GM21390 (cell line): Measurements from ENCODE around the gene ZBTB43.

ENCODE experiments used
- ATAC-seq: cut with Tn5 transposase; IDR thresholded peaks from one replicate; pipeline ENCODE4 v1.9.1; 2021; ENCODE audit not compliant: unreplicated experiment

The ZBTB43 gene

GRCh38 chr9:126882746-126883145 is 77.9 kb downstream of the ZBTB43 start:
- no peak for ATAC-seq

GRCh38 chr9:126883636-126884035 is 78.8 kb downstream of the ZBTB43 start:
- ATAC-seq: no peak

- ATAC-seq: no peak
Observed at GRCh38 chr9:126885131-126885641, 80.3 kb downstream of the ZBTB43 start.

- no peak for ATAC-seq
Observed at GRCh38 chr9:126886034-126886822, 81.4 kb downstream of the ZBTB43 start.

- no peak for ATAC-seq
Observed at GRCh38 chr9:126886897-126887296, 82.1 kb downstream of the ZBTB43 start.
